Tibial nerve (tissue), 3 donors: ENCODE measurements around the gene ADRA2B.

Experiments used
- POLR2A ChIP-seq, 2 donors: fragments of 450-650 bp; IDR thresholded peaks; one replicate each; pipeline ENCODE4 v1.6.1; 2017; ENCODE audit warnings: antibody characterized with exemption in 2 of 2, mild to moderate bottlenecking in 2 of 2, moderate library complexity in 2 of 2
- TF ChIP-seq, protein P1 (sequence below), 5 experiments: fragments of 200-600 bp in 3 of 5; fragments of 450-650 bp in 2 of 5; sonication (generic) in 3 of 5; IDR thresholded peaks; one replicate each; pipeline ENCODE4 v1.5.1; 2016 to 2019; ENCODE audit warnings: antibody characterized with exemption in 5 of 5, mild to moderate bottlenecking in 3 of 5, moderate library complexity in 2 of 5

GRCh38 chr2:96074156-96074555, 42.2 kb downstream of the ADRA2B start:
- TF ChIP-seq, protein P1, sequence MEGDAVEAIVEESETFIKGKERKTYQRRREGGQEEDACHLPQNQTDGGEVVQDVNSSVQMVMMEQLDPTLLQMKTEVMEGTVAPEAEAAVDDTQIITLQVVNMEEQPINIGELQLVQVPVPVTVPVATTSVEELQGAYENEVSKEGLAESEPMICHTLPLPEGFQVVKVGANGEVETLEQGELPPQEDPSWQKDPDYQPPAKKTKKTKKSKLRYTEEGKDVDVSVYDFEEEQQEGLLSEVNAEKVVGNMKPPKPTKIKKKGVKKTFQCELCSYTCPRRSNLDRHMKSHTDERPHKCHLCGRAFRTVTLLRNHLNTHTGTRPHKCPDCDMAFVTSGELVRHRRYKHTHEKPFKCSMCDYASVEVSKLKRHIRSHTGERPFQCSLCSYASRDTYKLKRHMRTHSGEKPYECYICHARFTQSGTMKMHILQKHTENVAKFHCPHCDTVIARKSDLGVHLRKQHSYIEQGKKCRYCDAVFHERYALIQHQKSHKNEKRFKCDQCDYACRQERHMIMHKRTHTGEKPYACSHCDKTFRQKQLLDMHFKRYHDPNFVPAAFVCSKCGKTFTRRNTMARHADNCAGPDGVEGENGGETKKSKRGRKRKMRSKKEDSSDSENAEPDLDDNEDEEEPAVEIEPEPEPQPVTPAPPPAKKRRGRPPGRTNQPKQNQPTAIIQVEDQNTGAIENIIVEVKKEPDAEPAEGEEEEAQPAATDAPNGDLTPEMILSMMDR (IDR thresholded peaks at IDR 0.05): no peak
- no peak for TF ChIP-seq POLR2A (IDR thresholded peaks at IDR 0.05)
